Epithelial cell of esophagus (primary cell): ENCODE data around the gene SLC25A19.
A peak's percentile ranks its signal among the peaks of the same experiment; 100 is the strongest.

ENCODE experiments used
- DNase-seq: peaks from one replicate; pipeline ENCODE4 v3.0.0; 2010; ENCODE audit warnings: low read depth
- H3K4me3 ChIP-seq: 2 replicates; pipeline ENCODE4 v1.5.1; 2011; ENCODE audit warnings: mild to moderate bottlenecking, low read length, control low read depth
- TF ChIP-seq, protein P1 (sequence below): IDR thresholded peaks from 2 replicates; pipeline ENCODE4 v1.5.1; 2011; ENCODE audit warnings: low read depth, mild to moderate bottlenecking, low read length, control low read depth, inconsistent platforms; ENCODE audit not compliant: insufficient read depth; ENCODE audit errors: missing control alignments

The SLC25A19 gene

DNA sequence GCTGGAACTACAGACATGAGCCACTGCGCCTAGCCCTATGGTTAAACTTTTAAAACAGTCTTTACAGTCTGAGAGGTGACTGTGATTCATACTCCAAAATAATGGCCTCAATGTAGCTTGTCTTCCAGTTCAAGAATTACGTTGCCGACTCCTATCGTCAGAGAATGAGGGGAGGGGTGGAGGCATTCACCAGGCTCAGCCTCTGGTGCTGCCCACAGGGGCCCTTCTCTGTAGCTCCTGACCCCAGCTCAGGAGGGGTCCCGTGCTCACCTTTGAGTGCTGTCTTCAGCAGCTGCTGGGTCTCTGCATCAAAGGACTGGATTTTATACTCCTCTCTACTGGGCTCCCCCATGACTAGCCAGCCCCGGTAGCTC, 19.4 kb downstream of the SLC25A19 start:
- TF ChIP-seq, protein P1, sequence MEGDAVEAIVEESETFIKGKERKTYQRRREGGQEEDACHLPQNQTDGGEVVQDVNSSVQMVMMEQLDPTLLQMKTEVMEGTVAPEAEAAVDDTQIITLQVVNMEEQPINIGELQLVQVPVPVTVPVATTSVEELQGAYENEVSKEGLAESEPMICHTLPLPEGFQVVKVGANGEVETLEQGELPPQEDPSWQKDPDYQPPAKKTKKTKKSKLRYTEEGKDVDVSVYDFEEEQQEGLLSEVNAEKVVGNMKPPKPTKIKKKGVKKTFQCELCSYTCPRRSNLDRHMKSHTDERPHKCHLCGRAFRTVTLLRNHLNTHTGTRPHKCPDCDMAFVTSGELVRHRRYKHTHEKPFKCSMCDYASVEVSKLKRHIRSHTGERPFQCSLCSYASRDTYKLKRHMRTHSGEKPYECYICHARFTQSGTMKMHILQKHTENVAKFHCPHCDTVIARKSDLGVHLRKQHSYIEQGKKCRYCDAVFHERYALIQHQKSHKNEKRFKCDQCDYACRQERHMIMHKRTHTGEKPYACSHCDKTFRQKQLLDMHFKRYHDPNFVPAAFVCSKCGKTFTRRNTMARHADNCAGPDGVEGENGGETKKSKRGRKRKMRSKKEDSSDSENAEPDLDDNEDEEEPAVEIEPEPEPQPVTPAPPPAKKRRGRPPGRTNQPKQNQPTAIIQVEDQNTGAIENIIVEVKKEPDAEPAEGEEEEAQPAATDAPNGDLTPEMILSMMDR, result no peak
- DNase-seq, result peak; percentile 33
- H3K4me3 ChIP-seq, result peak overlapping the region; percentile 91

DNA sequence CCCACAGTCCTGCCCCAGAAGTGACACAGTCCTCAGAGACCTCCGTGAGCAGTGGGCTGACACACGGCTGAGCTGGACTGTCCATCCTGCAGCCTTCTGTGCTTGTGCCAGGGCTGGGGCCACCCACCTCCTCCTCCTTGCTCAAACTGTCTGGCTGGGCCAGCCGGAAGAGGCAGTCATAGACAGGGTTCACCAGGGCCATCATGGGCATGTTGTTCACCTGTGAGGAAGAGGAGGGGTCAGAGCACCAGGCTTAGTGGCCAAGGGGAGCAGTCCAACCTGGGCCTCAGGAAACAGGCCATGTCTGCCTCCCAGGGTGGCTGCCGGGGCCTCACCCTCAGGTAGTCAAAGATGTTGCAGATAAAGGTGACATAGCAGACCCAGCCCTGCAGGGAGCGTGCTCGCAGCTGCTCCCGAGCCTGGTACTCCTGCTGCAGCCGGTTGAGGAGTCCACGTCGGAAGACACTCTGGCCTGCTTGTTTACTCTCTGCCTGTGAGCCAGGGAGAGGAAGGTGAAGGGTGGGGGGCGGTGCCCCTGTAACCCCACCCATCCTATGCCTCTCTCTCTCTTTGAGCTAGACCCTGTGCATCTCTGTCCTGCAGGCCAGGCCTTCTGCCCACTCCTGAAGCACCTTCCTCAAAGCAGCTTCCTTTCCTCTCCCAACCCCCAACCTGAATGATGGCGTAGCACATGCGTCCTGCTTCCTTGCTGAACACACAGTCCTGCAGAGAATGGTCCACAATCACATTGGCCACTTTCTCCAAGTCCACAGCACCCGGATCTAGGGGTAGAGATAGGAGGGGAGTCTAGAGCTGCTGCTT, 21.6 kb downstream of the SLC25A19 start:
- TF ChIP-seq, protein P1, result peak; percentile 45
- no peak overlapping the region for H3K4me3 ChIP-seq
- DNase-seq, result peak; percentile 54

DNA sequence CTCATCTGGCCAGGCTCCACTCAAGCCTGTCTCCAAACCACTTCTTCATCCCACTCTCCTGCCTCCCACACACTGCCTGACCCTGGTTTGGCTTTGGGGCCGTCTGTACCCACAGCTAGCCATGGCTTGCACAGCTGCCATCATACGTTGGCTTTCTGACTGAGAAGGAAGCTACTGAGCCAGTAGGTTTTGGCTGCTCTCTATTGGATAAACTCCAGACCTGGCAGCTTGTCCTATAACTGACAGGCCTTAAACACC, 22.2 kb downstream of the SLC25A19 start:
- TF ChIP-seq, protein P1, result no peak
- H3K4me3 ChIP-seq, result no peak overlapping the region
- DNase-seq, result no peak

DNA sequence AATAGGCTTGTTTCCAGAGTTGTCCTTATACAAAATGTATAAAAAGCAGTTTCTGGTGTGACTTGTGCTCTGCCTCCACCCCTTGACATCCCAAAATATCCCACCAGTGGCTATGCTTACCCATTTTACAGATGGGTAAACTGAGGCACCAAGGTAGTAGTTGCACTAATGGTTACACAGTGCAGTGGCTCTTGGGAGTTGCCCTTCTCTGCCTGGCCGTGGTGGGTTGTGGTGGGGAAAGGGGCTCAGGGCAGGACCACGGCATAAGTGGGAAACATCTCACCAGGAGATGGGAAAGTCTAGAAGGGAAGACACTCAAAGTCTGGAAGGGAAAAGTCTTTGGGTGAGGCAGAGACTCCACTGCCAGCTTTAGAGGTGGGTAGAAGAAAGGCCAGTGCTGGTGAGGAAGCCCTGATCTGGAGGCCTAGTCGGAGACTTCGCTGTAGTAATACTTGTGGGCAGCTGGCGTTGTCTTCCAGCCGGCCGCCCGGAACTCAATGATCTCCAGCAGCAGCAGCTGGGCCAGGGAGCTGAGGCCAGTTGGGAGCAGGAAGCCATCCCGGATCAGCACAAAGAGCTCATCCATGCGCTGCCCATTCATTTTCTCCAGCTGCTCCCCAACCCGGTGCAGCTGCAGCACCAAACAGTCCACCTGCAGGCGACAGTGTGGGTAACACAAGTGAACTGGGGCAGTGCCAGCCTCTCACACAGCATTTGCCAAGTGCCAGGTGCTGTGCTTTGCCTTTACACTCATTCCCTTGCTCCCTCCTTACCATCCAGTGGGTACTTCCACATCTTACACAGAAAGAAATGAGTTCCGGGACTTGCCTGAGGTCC, 22.7 kb downstream of the SLC25A19 start:
- TF ChIP-seq, protein P1, result no peak
- no peak for DNase-seq
- no peak overlapping the region for H3K4me3 ChIP-seq

DNA sequence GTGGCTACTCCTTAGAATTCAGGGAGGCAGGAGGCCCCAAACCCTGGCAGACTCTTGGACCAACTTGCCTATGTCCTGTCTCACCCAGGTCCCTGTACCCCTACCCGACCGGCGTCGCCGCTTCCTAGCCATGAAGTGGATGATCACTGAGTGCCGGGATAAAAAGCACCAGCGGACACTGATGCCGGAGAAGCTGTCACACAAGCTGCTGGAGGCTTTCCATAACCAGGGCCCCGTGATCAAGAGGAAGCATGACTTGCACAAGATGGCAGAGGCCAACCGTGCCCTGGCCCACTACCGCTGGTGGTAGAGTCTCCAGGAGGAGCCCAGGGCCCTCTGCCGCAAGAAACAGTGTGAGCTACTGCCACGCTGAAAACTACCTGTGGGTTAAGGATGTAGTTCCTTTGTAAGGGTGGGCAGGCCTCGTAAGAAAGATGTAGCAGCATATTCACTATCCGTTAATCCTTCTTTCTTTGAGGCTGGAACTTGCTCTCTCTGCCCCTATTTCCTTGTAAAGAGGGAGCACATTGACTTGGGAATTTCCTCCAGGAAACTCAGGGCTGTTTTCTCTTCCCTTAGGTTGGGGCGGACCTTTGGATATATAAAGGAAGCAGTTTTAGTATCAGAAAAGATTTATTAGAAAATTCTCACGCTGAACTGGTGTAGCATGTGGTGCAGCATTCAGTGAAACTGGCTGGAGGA, 23.5 kb downstream of the SLC25A19 start:
- DNase-seq, result no peak
- TF ChIP-seq, protein P1, result no peak
- no peak overlapping the region for H3K4me3 ChIP-seq

DNA sequence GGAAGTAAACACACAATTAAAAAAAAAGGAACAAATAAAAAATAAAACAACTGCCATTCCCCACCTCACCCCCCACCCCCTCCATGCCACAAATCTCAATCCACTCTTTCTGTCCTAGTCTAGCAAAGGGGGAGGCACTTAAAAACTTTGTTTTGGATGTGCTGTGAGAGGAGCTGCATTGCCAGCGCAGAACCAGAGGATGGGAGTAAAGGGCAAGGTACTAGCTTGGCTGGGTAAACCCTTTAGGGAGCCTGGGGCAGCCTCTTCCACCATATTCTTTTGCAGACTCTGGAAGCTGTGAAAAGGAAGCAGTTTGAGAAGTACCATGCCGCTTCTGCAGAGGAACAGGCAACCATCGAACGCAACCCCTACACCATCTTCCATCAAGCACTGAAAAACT, 26.2 kb downstream of the SLC25A19 start:
- no peak for DNase-seq
- TF ChIP-seq, protein P1, result no peak
- peak overlapping the region; percentile 99 for H3K4me3 ChIP-seq
